Transverse colon (tissue), 4 donors: Measurements from ENCODE around the gene ELK3. TPM values are rescaled to one million over a fixed set of nuclear protein-coding genes. Genes with fewer than 3 reads are reported as not detected.

ENCODE experiments used
- DNase-seq: peaks from one replicate; pipeline ENCODE4 v3.0.0-alpha.2; 2019
- H3K27ac ChIP-seq, 4 donors: fragments of 200-600 bp; sonication (generic); 2 replicates each; pipeline ENCODE4 v1.5.1; 2016 to 2018; ENCODE audit warnings: inconsistent platforms in 4 of 4
- H3K27me3 ChIP-seq: fragments of 200-600 bp; sonication (generic); 2 replicates; pipeline ENCODE4 v1.5.1; 2017; ENCODE audit warnings: inconsistent platforms
- H3K36me3 ChIP-seq, 4 donors: fragments of 200-600 bp; sonication (generic); 2 replicates each; pipeline ENCODE4 v1.5.1; 2017 to 2019; ENCODE audit warnings: inconsistent platforms in 4 of 4
- H3K4me1 ChIP-seq, 4 donors: fragments of 200-600 bp; sonication (generic); 2 replicates each; pipeline ENCODE4 v1.5.1; 2017 to 2020; ENCODE audit warnings: inconsistent platforms in 4 of 4
- H3K4me3 ChIP-seq, 4 donors: fragments of 200-600 bp; sonication (generic); 1 replicate in 1 of 4; 2 replicates in 3 of 4; pipeline versions ENCODE4 v1.5.1 to v1.6.1; 2017 to 2019; ENCODE audit warnings: inconsistent platforms in 4 of 4
- H3K9me3 ChIP-seq, 2 donors: fragments of 200-600 bp; sonication (generic); 2 replicates each; pipeline ENCODE4 v1.5.1; 2017 to 2019; ENCODE audit warnings: inconsistent platforms in 2 of 2
- CTCF ChIP-seq, 5 experiments: fragments of 200-600 bp in 3 of 5; fragments of 450-650 bp in 2 of 5; sonication (generic) in 3 of 5; IDR thresholded peaks; 1 replicate in 2 of 5; 2 replicates in 3 of 5; pipeline ENCODE4 v1.5.1; 2016 to 2017; ENCODE audit warnings: antibody characterized with exemption in 5 of 5, inconsistent platforms in 3 of 5, mild to moderate bottlenecking in 2 of 5, moderate library complexity in 1 of 5
- EP300 ChIP-seq: sonication (generic); formaldehyde crosslinking; IDR thresholded peaks from one replicate; pipeline ENCODE4 v1.6.1; 2017; ENCODE audit warnings: antibody characterized with exemption, low read depth
- POLR2A ChIP-seq: fragments of 450-650 bp; IDR thresholded peaks from one replicate; pipeline ENCODE4 v1.6.1; 2016; ENCODE audit warnings: antibody characterized with exemption, mild to moderate bottlenecking, moderate library complexity
- POLR2AphosphoS5 ChIP-seq, 3 donors: sonication (generic); formaldehyde crosslinking; IDR thresholded peaks; one replicate each; pipeline ENCODE4 v1.6.1; 2016; ENCODE audit warnings: antibody characterized with exemption in 3 of 3
- WGBS, 2 donors: methylation state at CpG; one replicate each; pipeline ENCODE4 v1.1.5; 2018; ENCODE audit warnings: low coverage in 1 of 2; 5-methylcytosine and 5-hydroxymethylcytosine counted together
- in situ Hi-C, 4 donors: fragments of 200-750 bp; cut with MboI; loops; one replicate each; pipeline versions ENCODE4 v1.15.0 to v1.15.1; 2017; ENCODE audit warnings: low sequenced_read_pairs in 3 of 4, low pct_ligation_motif_present in 1 of 4, low pct_unique_long_range_greater_than_20kb in 1 of 4
- intact Hi-C: fragments of 100-400 bp; cut with DNase I; formaldehyde crosslinking; loops from one replicate; pipeline ENCODE4 v1.15.1; 2023; ENCODE audit warnings: low total_unique reads
- total RNA-seq, 4 donors: library from RNA; depleted of rRNA; stranded (reverse); fragments of >200 nt; gene quantifications; one replicate each; pipeline ENCODE4 v1.1.0, GENCODE V29; 2016

The ELK3 gene
- total RNA-seq, 4 donors from 2014 or later: 2.2 to 11.3 (median 5.3) TPM

- in situ Hi-C loops: no loop called here
- TF ChIP-seq POLR2A: no peak
- TF ChIP-seq CTCF (IDR thresholded peaks at IDR 0.05): no peak
- no peak for TF ChIP-seq EP300
- no peak for TF ChIP-seq POLR2AphosphoS5 (IDR thresholded peaks at IDR 0.05)
- 96% methylated on average over 1 of the region's 1 CpG; no CpG with 5 or more reads in 1 of the 2 donors for WGBS, 2 donors
These were observed 17.6 kb upstream of the ELK3 start for GRCh38 chr12:96176575-96176974.

GRCh38 chr12:96177013-96177412, 17.2 kb upstream of the ELK3 start:
- DNase-seq: no peak
- no peaks in the 10 kb centered on the region for H3K27me3 ChIP-seq
- no peak overlapping the region for H3K4me3 ChIP-seq
- 95% methylated on average over 1 of the region's 1 CpG; no CpG with 5 or more reads in 1 of the 2 donors for WGBS, 2 donors
- H3K36me3 ChIP-seq: no peaks in the 10 kb centered on the region
- H3K27ac ChIP-seq: no peak overlapping the region
- intact Hi-C loops (no loop called here), in situ Hi-C loops (no loop called here)
- TF ChIP-seq CTCF (IDR thresholded peaks at IDR 0.05) (no peak), POLR2A (no peak), POLR2AphosphoS5 (IDR thresholded peaks at IDR 0.05) (no peak), EP300 (no peak)
- H3K9me3 ChIP-seq: no peaks in the 10 kb centered on the region
- H3K4me1 ChIP-seq: no peaks in the 10 kb centered on the region

More at GRCh38 chr12:96176575-96176974, 17.6 kb upstream of the ELK3 start:
- intact Hi-C loops: no loop called here
- Histone ChIP-seq H3K27ac (no peak overlapping the region), H3K9me3 (no peaks in the 10 kb centered on the region), H3K4me3 (no peak overlapping the region), H3K4me1 (no peaks in the 10 kb centered on the region), H3K36me3 (no peaks in the 10 kb centered on the region), H3K27me3 (no peaks in the 10 kb centered on the region)
- no peak for DNase-seq

GRCh38 chr12:96183734-96184370, 10.3 kb upstream of the ELK3 start:
- no peaks in the 10 kb centered on the region for H3K4me1 ChIP-seq
- intact Hi-C loops (no loop called here), in situ Hi-C loops (no loop called here)
- no peaks in the 10 kb centered on the region for H3K9me3 ChIP-seq
- no peak for TF ChIP-seq EP300
- TF ChIP-seq POLR2AphosphoS5 (IDR thresholded peaks at IDR 0.05): no peak
- TF ChIP-seq CTCF (IDR thresholded peaks at IDR 0.05): no peak
- no peak for TF ChIP-seq POLR2A
- H3K36me3 ChIP-seq: no peaks in the 10 kb centered on the region
- no peak overlapping the region for H3K27ac ChIP-seq
- DNase-seq: no peak
- 91 to 100% methylated on average over 1 to 4 of the region's 4 CpGs for WGBS, 2 donors
- no peak overlapping the region for H3K4me3 ChIP-seq
- H3K27me3 ChIP-seq: no peaks in the 10 kb centered on the region

- intact Hi-C loops: no loop called here
- no peak overlapping the region for H3K27ac ChIP-seq
- in situ Hi-C loops: no loop called here
- no peak for DNase-seq
- H3K9me3 ChIP-seq: no peaks in the 10 kb centered on the region
- no peaks in the 10 kb centered on the region for H3K4me1 ChIP-seq
- H3K36me3 ChIP-seq: no peaks in the 10 kb centered on the region
- H3K4me3 ChIP-seq: no peak overlapping the region
- H3K27me3 ChIP-seq: no peaks in the 10 kb centered on the region
- TF ChIP-seq EP300 (no peak), POLR2A (no peak), POLR2AphosphoS5 (IDR thresholded peaks at IDR 0.05) (no peak)
- 79% methylated on average over 4 of the region's 4 CpGs; no CpG with 5 or more reads in 1 of the 2 donors for WGBS, 2 donors
These were observed 8.3 kb upstream of the ELK3 start for GRCh38 chr12:96185914-96186313.
